Liver (tissue), 10 donors: Measurements from ENCODE around the gene ZMYND11. TPM values are rescaled to one million over a fixed set of nuclear protein-coding genes. Genes with fewer than 3 reads are reported as not detected.

Source experiments
- DNase-seq: peaks from one replicate; pipeline ENCODE4 v3.0.0-alpha.2; 2017; ENCODE audit warnings: low spot score
- H3K27ac ChIP-seq, 2 donors: one replicate each; pipeline ENCODE4 v1.7.0; 2013; ENCODE audit warnings: inconsistent platforms in 2 of 2, low read length in 2 of 2, control low read depth in 1 of 2, low read depth in 1 of 2, mild to moderate bottlenecking in 1 of 2
- H3K27me3 ChIP-seq, 4 donors: one replicate each; pipeline versions ENCODE4 v1.6.1 to v1.7.0; 2013; ENCODE audit warnings: low read length in 3 of 4, inconsistent platforms in 1 of 4, mild to moderate bottlenecking in 1 of 4, moderate library complexity in 1 of 4; ENCODE audit not compliant: control insufficient read depth in 4 of 4, insufficient read depth in 4 of 4
- H3K36me3 ChIP-seq, 4 donors: one replicate each; pipeline versions ENCODE4 v1.6.1 to v1.7.0; 2013; ENCODE audit warnings: low read length in 3 of 4, mild to moderate bottlenecking in 3 of 4, low read depth in 1 of 4, moderate library complexity in 1 of 4; ENCODE audit not compliant: control insufficient read depth in 4 of 4, insufficient read depth in 3 of 4
- H3K4me1 ChIP-seq, 4 donors: one replicate each; pipeline versions ENCODE4 v1.6.1 to v1.7.0; 2013; ENCODE audit warnings: low read length in 3 of 4, mild to moderate bottlenecking in 3 of 4, moderate library complexity in 1 of 4; ENCODE audit not compliant: control insufficient read depth in 4 of 4, insufficient read depth in 4 of 4
- H3K4me3 ChIP-seq, 3 donors: one replicate each; pipeline versions ENCODE4 v1.6.1 to v1.7.0; 2013; ENCODE audit warnings: low read length in 3 of 3, control low read depth in 1 of 3, low read depth in 1 of 3, mild to moderate bottlenecking in 1 of 3
- H3K9ac ChIP-seq, 2 donors: one replicate each; pipeline ENCODE4 v1.7.0; 2013; ENCODE audit warnings: low read length in 2 of 2, mild to moderate bottlenecking in 2 of 2, moderate library complexity in 2 of 2, control low read depth in 1 of 2, low read depth in 1 of 2
- H3K9me3 ChIP-seq, 4 donors: one replicate each; pipeline versions ENCODE4 v1.6.1 to v1.7.0; 2013; ENCODE audit warnings: low read length in 3 of 4; ENCODE audit not compliant: control insufficient read depth in 4 of 4
- CTCF ChIP-seq: fragments of 150-350 bp; IDR thresholded peaks from 2 replicates; pipeline ENCODE4 v1.5.1; 2017; ENCODE audit warnings: improper control_type of control experiment, low read depth, low read length; ENCODE audit not compliant: missing input control
- GABPA ChIP-seq, 2 donors: IDR thresholded peaks in 1 of 2; conservative IDR thresholded peaks in 1 of 2; 2 replicates each; pipeline ENCODE4 v1.6.1; 2016; ENCODE audit warnings: antibody characterized with exemption in 2 of 2, mild to moderate bottlenecking in 1 of 2, moderate library complexity in 1 of 2
- HNF4A ChIP-seq, 2 donors: conservative IDR thresholded peaks; 2 replicates each; pipeline ENCODE4 v1.6.1; 2016; ENCODE audit warnings: antibody characterized with exemption in 2 of 2, mild to moderate bottlenecking in 2 of 2
- HNF4G ChIP-seq: IDR thresholded peaks from 2 replicates; pipeline ENCODE4 v1.6.1; 2016; ENCODE audit warnings: antibody characterized with exemption
- RAD21 ChIP-seq, 2 donors: IDR thresholded peaks; 2 replicates each; pipeline ENCODE4 v1.6.1; 2016; ENCODE audit warnings: antibody characterized with exemption in 2 of 2, mild to moderate bottlenecking in 2 of 2
- RXRA ChIP-seq, 2 donors: IDR thresholded peaks; 2 replicates each; pipeline ENCODE4 v1.6.1; 2017 to 2018; ENCODE audit warnings: antibody characterized with exemption in 2 of 2, mild to moderate bottlenecking in 1 of 2
- TAF1 ChIP-seq: conservative IDR thresholded peaks from 2 replicates; pipeline ENCODE4 v1.6.1; 2016; ENCODE audit warnings: antibody characterized with exemption, mild to moderate bottlenecking
- WGBS: extraction: QIAGEN DNeasy Blood & Tissue Kit; methylation state at CpG from one replicate; pipeline ENCODE4 v1.1.7; 2013; 5-methylcytosine and 5-hydroxymethylcytosine counted together
- polyA plus RNA-seq, 2 donors: library from polyadenylated mRNA; stranded (reverse) in 1 of 2; unstranded in 1 of 2; fragments of 200-250 nt in 1 of 2; fragments of >200 nt in 1 of 2; fragmentation: Nextera tagmentation in 1 of 2; extraction: Ambion mirVana in 1 of 2; gene quantifications; one replicate each; pipeline versions ENCODE4 v1.2.1 to v1.2.3, GENCODE V29; 2013 to 2015
- small RNA-seq: library from RNA; depleted of rRNA; stranded (forward); fragments of <200 nt; gene quantifications from one replicate; pipeline ENCODE3, GENCODE V24; 2014
- total RNA-seq, 2 donors: library from RNA; depleted of rRNA; stranded (reverse); fragments of >200 nt; gene quantifications; one replicate each; pipeline ENCODE4 v1.2.3, GENCODE V29; 2014
- TF ChIP-seq, protein P1 (sequence below): IDR thresholded peaks from 2 replicates; pipeline ENCODE4 v1.6.1; 2016; ENCODE audit warnings: antibody characterized with exemption
- TF ChIP-seq, protein P2 (sequence below): IDR thresholded peaks from 2 replicates; pipeline ENCODE4 v1.6.1; 2016; ENCODE audit warnings: antibody characterized with exemption
- donor health status: healthy.
- donor health status: healthy.
- donor health status: healthy.
- donor health status: healthy.
- donor health status: healthy.

The ZMYND11 gene
- total and polyA plus RNA-seq, 4 donors: 13.2 to 34.3 (median 16.9) TPM

DNA sequence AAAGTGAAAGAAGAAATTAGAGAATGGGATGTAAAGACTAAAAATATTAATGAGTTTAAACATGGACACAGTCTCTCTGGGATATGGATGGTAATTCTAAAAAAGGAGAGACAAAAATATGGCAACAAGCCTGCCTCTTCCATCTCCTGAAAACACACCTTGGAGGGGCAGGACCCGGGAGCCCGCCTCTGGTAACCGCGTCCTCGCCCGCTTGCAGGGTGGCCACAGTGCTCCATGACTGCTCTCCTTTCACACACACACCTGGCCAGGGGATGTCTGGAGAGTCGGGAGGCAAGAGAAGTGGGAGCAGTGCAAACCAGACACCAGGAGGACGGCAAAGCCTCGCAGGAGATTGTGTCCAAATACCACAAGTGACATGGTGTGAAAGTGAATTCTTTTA is 166.3 kb downstream of the ZMYND11 start:
- no peak overlapping the region for H3K27ac ChIP-seq
- no peak overlapping the region for H3K9ac ChIP-seq
- H3K9me3 ChIP-seq: no peaks in the 10 kb centered on the region
- no peak for DNase-seq
- peaks cover 0 to 6% (median 5%) of the 10 kb centered on the region in 4 donors for H3K4me1 ChIP-seq
- H3K4me3 ChIP-seq: no peak overlapping the region
- no peaks in the 10 kb centered on the region for H3K27me3 ChIP-seq
- H3K36me3 ChIP-seq: peaks cover 0 to 7% (median under 1%) of the 10 kb centered on the region in 4 donors
- 98% methylated on average over 9 of the region's 9 CpGs for WGBS
- TF ChIP-seq GABPA (IDR thresholded peaks at IDR 0.05 in 1 of 2, conservative IDR thresholded peaks at IDR 0.05 in 1 of 2) (no peak), HNF4G (no peak), RAD21 (IDR thresholded peaks at IDR 0.05) (no peak), CTCF (no peak), TAF1 (no peak), HNF4A (conservative IDR thresholded peaks at IDR 0.05) (no peak), RXRA (IDR thresholded peaks at IDR 0.05) (no peak)
- TF ChIP-seq, protein P1, sequence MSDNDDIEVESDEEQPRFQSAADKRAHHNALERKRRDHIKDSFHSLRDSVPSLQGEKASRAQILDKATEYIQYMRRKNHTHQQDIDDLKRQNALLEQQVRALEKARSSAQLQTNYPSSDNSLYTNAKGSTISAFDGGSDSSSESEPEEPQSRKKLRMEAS: no peak
- TF ChIP-seq, protein P2, sequence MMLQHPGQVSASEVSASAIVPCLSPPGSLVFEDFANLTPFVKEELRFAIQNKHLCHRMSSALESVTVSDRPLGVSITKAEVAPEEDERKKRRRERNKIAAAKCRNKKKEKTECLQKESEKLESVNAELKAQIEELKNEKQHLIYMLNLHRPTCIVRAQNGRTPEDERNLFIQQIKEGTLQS: no peak

Small RNA genes within 50 kb of the gene (small RNA-seq; reads per million reads assigned to genes)
- gene RNA5SP297: not detected
- gene RNA5SP298: 0.07 reads per million

Other genes starting within 250 kb of the ZMYND11 start
- gene TUBB8, start 86.2 kb upstream of the ZMYND11 start, total RNA-seq: not detected
- not detected for gene TUBB8, start 86.2 kb upstream of the ZMYND11 start, polyA plus RNA-seq